Activated CD4-positive, alpha-beta T cell treated with anti-CD3 and anti-CD28 coated beads, Interleukin-2, Interleukin-6, amounts not matched to agents 100 ng/mL and 50 ng/mL, durations not matched to agents 16 hours and 8 hours (primary cell): ENCODE results near the gene TRIM34.
"Not testable (repeated sequence)": the region's sequence is repeated elsewhere in the genome, so short reads cannot be mapped to it uniquely, and the experiment has no call there.

ENCODE experiments used
- DNase-seq: peaks from one replicate; pipeline ENCODE4 v3.0.0-alpha.2; 2020

TRIM34 gene

GRCh38 chr11:5688482-5688881 is 63.7 kb downstream of the TRIM34 start:
- no peak for DNase-seq

- peak; percentile 85 for DNase-seq
Measured at GRCh38 chr11:5689551-5689983, 64.8 kb downstream of the TRIM34 start, which contains the start of gene TRIM22. TRIM22 (plus strand) TSS chr11:5689790; CDS start chr11:5696233, 6,443 bp downstream.

DNA sequence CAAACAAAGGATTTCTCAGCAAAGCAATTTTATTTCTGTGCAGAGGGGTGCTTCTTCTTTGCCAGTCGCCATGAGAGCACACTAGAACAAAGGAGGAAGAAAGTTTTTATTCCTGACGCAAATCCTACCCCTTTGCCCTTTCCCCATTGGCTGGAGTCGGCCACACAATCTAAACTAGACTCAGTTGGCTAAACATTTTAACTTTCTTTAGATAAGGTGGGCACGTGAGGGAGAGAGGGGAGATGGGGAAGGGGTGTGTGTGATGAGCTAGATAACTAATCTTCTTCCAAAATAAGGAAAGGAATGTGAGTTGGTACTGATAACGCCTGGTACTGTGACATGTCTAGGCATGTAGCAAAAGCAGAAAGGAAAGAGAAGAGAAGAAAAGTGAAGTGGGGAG is 65.4 kb downstream of the TRIM34 start:
- DNase-seq: no peak

DNA sequence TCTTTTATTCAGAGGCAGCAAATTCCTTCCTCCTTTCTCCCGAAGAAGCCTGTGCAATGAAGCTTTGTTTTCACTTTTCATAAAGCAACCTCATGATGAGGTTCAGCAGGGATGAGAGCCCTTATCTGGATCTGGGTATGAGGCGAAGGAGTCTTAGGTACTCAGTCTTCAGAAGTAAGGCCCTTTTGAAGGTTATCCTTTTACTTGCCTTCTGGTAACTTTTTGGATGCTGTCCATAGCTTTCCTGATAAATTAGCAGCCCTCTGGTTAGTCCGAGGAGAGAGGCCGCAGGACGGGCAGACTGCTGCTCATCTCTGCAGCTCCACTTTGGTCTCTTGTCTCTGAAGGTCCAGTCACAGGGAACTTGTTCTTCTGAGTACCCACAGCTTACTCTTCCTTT is 65.9 kb downstream of the TRIM34 start:
- DNase-seq: peak; percentile 15

- DNase-seq: not testable (repeated sequence)
Measured at GRCh38 chr11:5691238-5691963, 66.6 kb downstream of the TRIM34 start.

- no peak for DNase-seq
Measured at GRCh38 chr11:5691964-5692361, 67.2 kb downstream of the TRIM34 start.
